GM23338 (cell line): ENCODE measurements around the gene WNK2. TPM values are rescaled to one million over a fixed set of nuclear protein-coding genes. Genes with fewer than 3 reads are reported as not detected.

Source experiments
- ATAC-seq: fragments of 200-7000 bp; cut with Tn5 transposase; 3 replicates; pipeline ENCODE4 v1.9.1; 2020
- DNase-seq: peaks from one replicate; pipeline ENCODE4 v3.0.0-alpha.2; 2015; ENCODE audit warnings: low spot score
- H2AFZ ChIP-seq: fragments of 200-600 bp; sonication (generic); 2 replicates; pipeline ENCODE4 v1.8.0; 2016; ENCODE audit warnings: antibody characterized with exemption, mild to moderate bottlenecking, moderate library complexity
- H3F3A ChIP-seq: fragments of 200-600 bp; sonication (generic); replicated peaks from 2 replicates; pipeline ENCODE4 v1.8.0; 2017; ENCODE audit warnings: antibody characterized with exemption, mixed run types, low read depth
- H3K27ac ChIP-seq: fragments of 200-600 bp; sonication (generic); 2 replicates; pipeline ENCODE4 v1.6.1; 2016; ENCODE audit warnings: low read depth
- H3K27me3 ChIP-seq: fragments of 200-600 bp; sonication (generic); 2 replicates; pipeline ENCODE4 v1.8.0; 2016; ENCODE audit warnings: mild to moderate bottlenecking, mixed run types, moderate library complexity; ENCODE audit not compliant: insufficient read depth
- H3K36me3 ChIP-seq: fragments of 200-600 bp; sonication (generic); 2 replicates; pipeline ENCODE4 v1.8.0; 2016; ENCODE audit warnings: mild to moderate bottlenecking; ENCODE audit not compliant: insufficient read depth
- H3K4me1 ChIP-seq: fragments of 200-600 bp; sonication (generic); 2 replicates; pipeline ENCODE4 v1.8.0; 2016; ENCODE audit warnings: mild to moderate bottlenecking, moderate library complexity; ENCODE audit not compliant: insufficient read depth
- H3K4me2 ChIP-seq: fragments of 200-600 bp; sonication (generic); 2 replicates; pipeline ENCODE4 v1.7.1; 2017; ENCODE audit warnings: mixed run types
- H3K4me3 ChIP-seq: fragments of 200-600 bp; sonication (generic); 2 replicates; pipeline ENCODE4 v1.6.1; 2016; ENCODE audit warnings: mixed run types
- H3K79me2 ChIP-seq: fragments of 200-600 bp; sonication (generic); replicated peaks from 2 replicates; pipeline ENCODE4 v1.8.0; 2017; ENCODE audit warnings: mild to moderate bottlenecking; ENCODE audit not compliant: insufficient read depth
- H3K9me2 ChIP-seq: fragments of 200-600 bp; sonication (generic); 2 replicates; pipeline ENCODE4 v1.8.0; 2017; ENCODE audit not compliant: insufficient read depth
- H4K20me1 ChIP-seq: fragments of 200-600 bp; sonication (generic); replicated peaks from 2 replicates; pipeline ENCODE4 v1.8.0; 2017; ENCODE audit warnings: mild to moderate bottlenecking; ENCODE audit not compliant: insufficient read depth
- H3K27ac Mint-ChIP-seq: 2 replicates; pipeline ENCODE4 v1.8.0; 2020; ENCODE audit warnings: inconsistent platforms, mild to moderate bottlenecking, moderate library complexity, mixed read lengths
- H3K27me3 Mint-ChIP-seq: 3 replicates; pipeline ENCODE4 v1.8.0; 2022; ENCODE audit warnings: low read depth, mild to moderate bottlenecking, moderate library complexity, mixed read lengths, inconsistent platforms; ENCODE audit not compliant: insufficient read depth, poor library complexity
- H3K36me3 Mint-ChIP-seq: 3 replicates; pipeline ENCODE4 v1.8.0; 2021; ENCODE audit warnings: low read depth, mild to moderate bottlenecking, inconsistent platforms, moderate library complexity, mixed read lengths
- H3K4me1 Mint-ChIP-seq: 3 replicates; pipeline ENCODE4 v1.8.0; 2020; ENCODE audit warnings: mild to moderate bottlenecking, inconsistent platforms, mixed read lengths
- H3K4me3 Mint-ChIP-seq: 3 replicates; pipeline ENCODE4 v1.8.0; 2021; ENCODE audit warnings: moderate library complexity, mild to moderate bottlenecking, inconsistent platforms, mixed read lengths
- H3K9me3 Mint-ChIP-seq: 3 replicates; pipeline ENCODE4 v1.8.0; 2020; ENCODE audit warnings: moderate library complexity, mild to moderate bottlenecking, inconsistent platforms, mixed read lengths
- CREB1 ChIP-seq: fragments of 250-450 bp; sonication (Bioruptor Pico); IDR thresholded peaks from 2 replicates; pipeline ENCODE4 v1.5.0; 2020; ENCODE audit warnings: low read depth, mild to moderate bottlenecking, moderate library complexity
- CTCF ChIP-seq, 2 experiments: fragments of 200-600 bp in 1 of 2; sonication (generic) in 1 of 2; conservative IDR thresholded peaks; 2 replicates each; pipeline versions ENCODE4 v1.5.1 to v1.6.1; 2016 to 2017; ENCODE audit warnings: antibody characterized with exemption in 2 of 2, low read depth in 2 of 2, mild to moderate bottlenecking in 2 of 2, moderate library complexity in 1 of 2
- ETS1 ChIP-seq: IDR thresholded peaks from 2 replicates; pipeline ENCODE4 v1.6.1; 2016; ENCODE audit warnings: antibody characterized with exemption
- EZH2 ChIP-seq: fragments of 200-600 bp; sonication (generic); IDR thresholded peaks from one replicate; pipeline ENCODE4 v1.8.0; 2017; ENCODE audit warnings: antibody characterized with exemption, mild to moderate bottlenecking, low read depth; ENCODE audit not compliant: unreplicated experiment
- EZH2phosphoT487 ChIP-seq: fragments of 200-600 bp; sonication (generic); IDR thresholded peaks from one replicate; pipeline ENCODE4 v1.8.1; 2018; ENCODE audit warnings: antibody characterized with exemption; ENCODE audit not compliant: unreplicated experiment
- JUNB ChIP-seq: IDR thresholded peaks from one replicate; pipeline ENCODE4 v1.6.1; 2016; ENCODE audit warnings: antibody characterized with exemption; ENCODE audit not compliant: unreplicated experiment
- NANOG ChIP-seq: IDR thresholded peaks from 2 replicates; pipeline ENCODE4 v1.6.1; 2016; ENCODE audit warnings: antibody characterized with exemption, borderline replicate concordance
- POLR2AphosphoS5 ChIP-seq: IDR thresholded peaks from 2 replicates; pipeline ENCODE4 v1.6.1; 2016; ENCODE audit warnings: antibody characterized with exemption, low read depth
- REST ChIP-seq: IDR thresholded peaks from one replicate; pipeline ENCODE4 v1.6.1; 2018; ENCODE audit warnings: antibody characterized with exemption; ENCODE audit not compliant: unreplicated experiment
- STAT1 ChIP-seq: IDR thresholded peaks from one replicate; pipeline ENCODE4 v1.6.1; 2016; ENCODE audit warnings: antibody characterized with exemption; ENCODE audit not compliant: unreplicated experiment
- ZNF114 ChIP-seq: fragments of 250-450 bp; sonication (Bioruptor Pico); IDR thresholded peaks from 2 replicates; pipeline ENCODE4 v1.5.0; 2020; ENCODE audit warnings: mild to moderate bottlenecking, moderate library complexity
- ZNF331 ChIP-seq: fragments of 250-450 bp; sonication (Bioruptor Pico); IDR thresholded peaks from 2 replicates; pipeline ENCODE4 v1.5.0; 2020; ENCODE audit warnings: low read depth, mild to moderate bottlenecking, moderate library complexity
- ZNF462 ChIP-seq: fragments of 250-450 bp; sonication (Bioruptor Pico); IDR thresholded peaks from 2 replicates; pipeline ENCODE4 v1.5.0; 2020; ENCODE audit warnings: mild to moderate bottlenecking, moderate library complexity
- polyA plus RNA-seq: library from polyadenylated mRNA; unstranded; fragments of >200 nt; fragmentation: Nextera tagmentation; extraction: Ambion mirVana; gene quantifications from 2 replicates; pipeline ENCODE4 v1.2.1, GENCODE V29; 2016
- total RNA-seq: library from RNA; depleted of rRNA; stranded (reverse); fragments of >200 nt; shearing (Covaris generic); gene quantifications from 2 replicates; pipeline ENCODE4 v1.2.3, GENCODE V29; 2014

The WNK2 gene
- total and polyA plus RNA-seq, 2 experiments from 2014 or later, result 56.4 to 102 TPM

GRCh38 chr9:93156475-93157008 lies 27.4 kb upstream of the WNK2 start:
- H3K36me3 ChIP-seq, result no peaks in the 10 kb centered on the region
- no peaks in the 10 kb centered on the region for H3K9me3 Mint-ChIP-seq

More at GRCh38 chr9:93156475-93157008, 27.4 kb upstream of the WNK2 start:
- no peak for TF ChIP-seq JUNB
- no peak for TF ChIP-seq EZH2phosphoT487
- TF ChIP-seq ZNF462 (CRISPR knock-in tag), result no peak
- no peak for TF ChIP-seq REST
- no peak for TF ChIP-seq ZNF114
- no peak for TF ChIP-seq EZH2
- no peak for TF ChIP-seq CTCF (conservative IDR thresholded peaks at IDR 0.05; ENCODE audit: low read depth in 2 of 2)
- no peak for TF ChIP-seq STAT1
- TF ChIP-seq POLR2AphosphoS5, result no peak
- no peak for TF ChIP-seq ZNF331 (CRISPR knock-in tag)
- TF ChIP-seq ETS1, result no peak
- no peak for TF ChIP-seq CREB1 (CRISPR knock-in tag)
- TF ChIP-seq NANOG, result no peak
- Histone ChIP-seq H2AFZ (no peak overlapping the region), H3K4me1 (no peaks in the 10 kb centered on the region), H3K79me2 (no peaks in the 10 kb centered on the region), H3K4me3 (no peak overlapping the region), H3K27me3 (no peaks in the 10 kb centered on the region), H3K9me2 (no peaks in the 10 kb centered on the region), H4K20me1 (no peaks in the 10 kb centered on the region), H3K4me2 (no peak overlapping the region), H3K27ac (no peak overlapping the region), H3F3A (no peaks in the 10 kb centered on the region)
- ATAC-seq, result no peak
- no peaks in the 10 kb centered on the region for H3K36me3 Mint-ChIP-seq
- H3K27me3 Mint-ChIP-seq, result peaks cover 4% of the 10 kb centered on the region
- H3K4me3 Mint-ChIP-seq, result no peak overlapping the region
- no peak overlapping the region for H3K27ac Mint-ChIP-seq
- DNase-seq, result no peak
- H3K4me1 Mint-ChIP-seq, result no peaks in the 10 kb centered on the region
